DND-41 (cell line): Measurements from ENCODE around the gene ASCL2.
"Not testable (repeated sequence)": the region's sequence is repeated elsewhere in the genome, so short reads cannot be mapped to it uniquely, and the experiment has no call there.

Experiments
- ATAC-seq: fragments of 200-7000 bp; cut with Tn5 transposase; 3 replicates; pipeline ENCODE4 v1.9.1; 2021; ENCODE audit warnings: low read depth; ENCODE audit not compliant: insufficient read depth
- DNase-seq: peaks from one replicate; pipeline ENCODE4 v3.0.0-alpha.2; 2020
- H2AFZ ChIP-seq: 2 replicates; pipeline ENCODE4 v1.6.0; 2012; ENCODE audit warnings: low read depth, low read length
- H3K27ac ChIP-seq: 2 replicates; pipeline ENCODE4 v1.5.1; 2012; ENCODE audit warnings: low read length, inconsistent platforms
- H3K27me3 ChIP-seq: fragments of 200-600 bp; sonication (generic); 2 replicates; pipeline ENCODE4 v1.6.0; 2012; ENCODE audit warnings: low read length, mild to moderate bottlenecking, inconsistent platforms; ENCODE audit not compliant: insufficient read depth, poor library complexity
- H3K36me3 ChIP-seq: 2 replicates; pipeline ENCODE4 v1.5.1; 2012; ENCODE audit warnings: low read length, inconsistent platforms; ENCODE audit not compliant: insufficient read depth
- H3K4me1 ChIP-seq: 2 replicates; pipeline ENCODE4 v1.5.1; 2012; ENCODE audit warnings: mild to moderate bottlenecking, low read length; ENCODE audit not compliant: insufficient read depth
- H3K4me2 ChIP-seq: 2 replicates; pipeline ENCODE4 v1.6.0; 2012; ENCODE audit warnings: mild to moderate bottlenecking, moderate library complexity, low read length, inconsistent platforms; ENCODE audit not compliant: insufficient read depth
- H3K4me3 ChIP-seq, 2 experiments: fragments of 200-600 bp in 1 of 2; shearing (Covaris generic) in 1 of 2; 2 replicates each; pipeline ENCODE4 v1.5.1; 2012 to 2016; ENCODE audit warnings: inconsistent platforms in 2 of 2, low read length in 2 of 2, mild to moderate bottlenecking in 2 of 2, low read depth in 1 of 2, moderate library complexity in 1 of 2
- H3K79me2 ChIP-seq: 2 replicates; pipeline ENCODE4 v1.6.0; 2012; ENCODE audit warnings: low read length, inconsistent platforms; ENCODE audit not compliant: insufficient read depth
- H3K9ac ChIP-seq: 2 replicates; pipeline ENCODE4 v1.6.0; 2012; ENCODE audit warnings: low read depth, mild to moderate bottlenecking, inconsistent platforms, low read length, moderate library complexity
- H3K9me3 ChIP-seq: 2 replicates; pipeline ENCODE4 v1.5.1; 2012; ENCODE audit warnings: low read length, moderate library complexity, mild to moderate bottlenecking, inconsistent platforms; ENCODE audit not compliant: insufficient read depth, severe bottlenecking
- H4K20me1 ChIP-seq: 2 replicates; pipeline ENCODE4 v1.6.0; 2012; ENCODE audit warnings: low read length; ENCODE audit not compliant: insufficient read depth
- EZH2 ChIP-seq: IDR thresholded peaks from 3 replicates; pipeline ENCODE4 v1.6.1; 2012; ENCODE audit warnings: borderline replicate concordance, low read depth, mild to moderate bottlenecking, moderate library complexity, low read length, inconsistent platforms; ENCODE audit not compliant: severe bottlenecking
- TF ChIP-seq, protein P1 (sequence below): IDR thresholded peaks from 2 replicates; pipeline ENCODE4 v1.5.1; 2012; ENCODE audit warnings: borderline replicate concordance, low read length, moderate library complexity, mild to moderate bottlenecking; ENCODE audit not compliant: poor library complexity, severe bottlenecking; ENCODE audit errors: extremely low read depth

ASCL2 gene

DNA sequence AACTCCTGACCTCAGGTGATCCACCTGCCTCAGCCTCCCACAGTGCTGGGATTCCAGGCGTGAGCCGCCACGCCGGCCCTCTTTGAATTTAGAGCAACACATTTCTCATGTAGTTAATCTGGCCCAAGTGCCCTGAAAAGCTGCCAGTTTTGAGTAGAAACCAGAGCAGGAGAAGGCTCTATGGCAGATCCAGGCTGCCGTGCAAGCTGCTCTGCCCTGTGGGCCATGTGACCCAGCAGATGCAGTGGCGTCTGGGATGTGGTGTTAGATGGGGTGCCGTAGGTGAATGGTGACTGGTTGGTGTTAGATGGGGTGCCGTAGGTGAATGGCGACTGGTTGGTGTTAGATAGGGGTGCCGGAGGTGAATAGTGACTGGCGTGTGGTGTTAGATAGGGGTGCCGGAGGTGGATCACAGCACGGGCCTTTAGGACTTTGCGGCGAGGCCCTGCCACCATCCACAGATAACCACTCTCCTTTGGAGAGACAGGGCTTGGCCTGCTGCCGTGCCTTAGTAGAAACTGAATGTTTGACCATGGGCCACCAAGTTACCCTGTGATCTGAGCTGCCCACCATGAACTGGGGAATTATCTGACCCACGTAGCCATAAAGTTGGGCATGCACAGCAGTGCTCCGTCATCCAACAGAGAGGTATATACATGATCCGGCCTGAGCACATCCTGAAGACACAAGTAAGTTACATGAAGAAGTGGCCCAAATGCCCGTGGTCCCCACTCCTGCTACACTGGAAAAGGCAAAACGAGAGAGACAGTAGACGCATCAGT is 32.7 kb downstream of the ASCL2 start:
- peaks cover 12% of the 10 kb centered on the region for H3K9me3 ChIP-seq
- no peaks in the 10 kb centered on the region for H4K20me1 ChIP-seq
- DNase-seq (no peak), ATAC-seq (no peak)
- H2AFZ ChIP-seq = no peak overlapping the region
- no peak overlapping the region for H3K4me3 ChIP-seq
- H3K9ac ChIP-seq = no peak overlapping the region
- no peak for TF ChIP-seq EZH2
- TF ChIP-seq, protein P1, sequence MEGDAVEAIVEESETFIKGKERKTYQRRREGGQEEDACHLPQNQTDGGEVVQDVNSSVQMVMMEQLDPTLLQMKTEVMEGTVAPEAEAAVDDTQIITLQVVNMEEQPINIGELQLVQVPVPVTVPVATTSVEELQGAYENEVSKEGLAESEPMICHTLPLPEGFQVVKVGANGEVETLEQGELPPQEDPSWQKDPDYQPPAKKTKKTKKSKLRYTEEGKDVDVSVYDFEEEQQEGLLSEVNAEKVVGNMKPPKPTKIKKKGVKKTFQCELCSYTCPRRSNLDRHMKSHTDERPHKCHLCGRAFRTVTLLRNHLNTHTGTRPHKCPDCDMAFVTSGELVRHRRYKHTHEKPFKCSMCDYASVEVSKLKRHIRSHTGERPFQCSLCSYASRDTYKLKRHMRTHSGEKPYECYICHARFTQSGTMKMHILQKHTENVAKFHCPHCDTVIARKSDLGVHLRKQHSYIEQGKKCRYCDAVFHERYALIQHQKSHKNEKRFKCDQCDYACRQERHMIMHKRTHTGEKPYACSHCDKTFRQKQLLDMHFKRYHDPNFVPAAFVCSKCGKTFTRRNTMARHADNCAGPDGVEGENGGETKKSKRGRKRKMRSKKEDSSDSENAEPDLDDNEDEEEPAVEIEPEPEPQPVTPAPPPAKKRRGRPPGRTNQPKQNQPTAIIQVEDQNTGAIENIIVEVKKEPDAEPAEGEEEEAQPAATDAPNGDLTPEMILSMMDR = no peak
- no peak overlapping the region for H3K4me2 ChIP-seq
- H3K27me3 ChIP-seq = no peaks in the 10 kb centered on the region
- no peak overlapping the region for H3K27ac ChIP-seq
- H3K79me2 ChIP-seq = no peaks in the 10 kb centered on the region
- no peaks in the 10 kb centered on the region for H3K4me1 ChIP-seq
- H3K36me3 ChIP-seq = no peaks in the 10 kb centered on the region

DNA sequence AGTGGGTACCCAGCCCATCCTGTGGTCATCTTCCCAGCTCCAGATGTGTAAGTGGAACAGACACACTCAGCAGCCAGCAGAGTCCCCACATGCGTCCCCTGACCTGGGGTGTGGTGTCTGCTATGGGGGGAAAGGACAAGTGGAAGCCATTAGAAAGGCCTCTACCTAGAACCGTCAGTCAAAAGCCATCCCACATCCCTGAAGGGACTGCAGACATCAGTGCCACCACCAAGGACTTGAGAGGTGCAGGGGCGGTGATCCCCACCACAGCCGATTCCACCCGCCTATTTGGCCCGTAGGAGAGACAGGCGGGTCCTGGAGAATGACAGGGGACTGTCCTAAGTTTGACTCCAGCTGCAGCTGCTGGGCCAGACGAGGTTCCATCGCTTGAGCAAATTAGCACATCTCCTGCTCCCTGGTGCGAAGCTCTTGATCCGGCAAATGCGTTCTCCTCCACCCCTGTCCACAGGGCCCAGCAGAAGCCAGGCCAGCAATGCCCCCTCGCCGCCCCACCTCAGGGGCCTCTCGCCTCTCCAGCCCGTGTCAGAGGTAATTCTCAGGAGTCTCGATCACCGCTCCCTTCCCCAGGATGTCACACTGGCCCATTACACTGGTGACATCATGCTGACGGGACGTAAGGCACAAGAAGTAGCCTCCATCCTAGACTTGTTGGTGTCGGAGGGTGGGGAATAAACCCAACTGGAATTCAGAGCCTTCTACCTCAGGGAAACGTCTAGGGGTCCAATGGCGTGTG is 33.8 kb downstream of the ASCL2 start:
- H3K4me3 ChIP-seq, H3K9me3 ChIP-seq, H4K20me1 ChIP-seq, H3K27ac ChIP-seq, H3K9ac ChIP-seq, ATAC-seq, H3K4me1 ChIP-seq, H3K4me2 ChIP-seq, H2AFZ ChIP-seq, H3K79me2 ChIP-seq, H3K36me3 ChIP-seq, H3K27me3 ChIP-seq, DNase-seq: not testable (repeated sequence)

DNA sequence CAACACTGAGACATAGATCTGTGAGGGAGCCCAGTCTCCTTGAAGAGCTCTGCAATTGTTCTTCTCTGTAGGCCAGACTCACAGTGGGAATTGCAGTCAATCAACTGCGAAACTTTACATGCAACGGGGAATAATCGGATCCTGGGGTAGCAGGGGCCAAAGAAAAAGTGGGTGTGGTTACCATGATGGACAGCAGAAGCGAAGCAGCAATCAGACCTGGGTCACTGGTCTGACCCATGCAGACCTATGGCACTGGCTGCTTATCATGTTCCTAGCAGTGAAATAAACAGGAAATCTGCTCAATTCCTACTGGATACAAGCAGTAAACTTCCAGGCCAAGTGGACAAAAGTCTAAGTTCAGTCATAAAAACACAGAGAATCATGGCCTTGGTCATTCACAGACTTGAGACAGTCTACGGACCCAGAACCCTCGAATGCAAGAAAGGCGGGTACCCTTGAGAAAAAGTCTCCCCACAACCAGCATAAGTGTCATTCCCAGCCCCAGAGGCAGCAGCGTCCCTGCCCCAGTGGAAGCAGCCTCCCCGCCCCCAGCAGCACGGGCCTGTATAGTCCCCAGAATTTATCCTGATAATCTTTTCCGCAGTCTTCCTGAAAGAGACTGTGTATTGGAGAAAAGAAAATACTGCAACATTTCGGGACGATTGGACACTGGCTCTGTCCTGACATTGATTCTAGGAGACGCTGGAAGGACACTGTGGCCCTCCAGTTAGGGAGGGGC is 34.6 kb downstream of the ASCL2 start:
- no peak for ATAC-seq
- no peak for DNase-seq
- no peak overlapping the region for H3K4me2 ChIP-seq
- TF ChIP-seq, protein P1 = no peak
- no peak for TF ChIP-seq EZH2
- H3K9me3 ChIP-seq = peaks cover 6% of the 10 kb centered on the region
- H3K4me3 ChIP-seq = no peak overlapping the region
- no peak overlapping the region for H3K9ac ChIP-seq
- no peaks in the 10 kb centered on the region for H4K20me1 ChIP-seq
- H3K36me3 ChIP-seq = no peaks in the 10 kb centered on the region
- no peaks in the 10 kb centered on the region for H3K27me3 ChIP-seq
- H2AFZ ChIP-seq = no peak overlapping the region
- H3K27ac ChIP-seq = no peak overlapping the region
- no peaks in the 10 kb centered on the region for H3K4me1 ChIP-seq
- H3K79me2 ChIP-seq = no peaks in the 10 kb centered on the region

DNA sequence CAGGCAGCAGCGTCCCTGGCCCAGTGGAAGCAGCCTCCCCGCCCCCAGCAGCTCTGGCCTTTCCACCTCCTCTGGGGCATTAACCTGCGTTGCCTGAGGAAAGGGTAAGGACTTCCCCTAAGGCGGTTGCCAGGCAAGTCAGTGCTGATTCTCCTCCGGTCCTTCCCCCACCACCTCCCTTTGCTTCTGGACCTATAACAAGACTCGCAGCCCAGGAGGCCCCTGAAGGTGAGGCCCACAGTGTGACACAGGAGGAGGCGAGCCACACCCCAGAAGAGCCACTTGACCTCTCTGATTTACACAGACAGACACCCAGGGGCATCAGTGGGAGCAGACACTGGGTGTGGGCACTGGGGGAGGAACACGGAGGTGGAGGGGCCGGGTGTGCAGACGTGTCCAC is 35.4 kb downstream of the ASCL2 start:
- Histone ChIP-seq H3K4me2 (no peak overlapping the region), H3K27ac (no peak overlapping the region), H3K4me1 (no peaks in the 10 kb centered on the region), H3K9me3 (peaks cover under 1% of the 10 kb centered on the region), H3K79me2 (no peaks in the 10 kb centered on the region), H4K20me1 (no peaks in the 10 kb centered on the region), H3K27me3 (no peaks in the 10 kb centered on the region), H3K4me3 (no peak overlapping the region), H3K9ac (no peak overlapping the region), H2AFZ (no peak overlapping the region), H3K36me3 (no peaks in the 10 kb centered on the region)
- TF ChIP-seq, protein P1 = no peak
- TF ChIP-seq EZH2 = no peak
- DNase-seq = no peak
- no peak for ATAC-seq
